ENCODE data around the gene TAF3. TPM values are rescaled to one million over a fixed set of nuclear protein-coding genes. Genes with fewer than 3 reads are reported as not detected.

The TAF3 gene
- polyA plus RNA-seq, 1 donor (not counting 4 experiments of a cell fraction or from before 2014, with no cell fraction given): 2.0 TPM

DNA sequence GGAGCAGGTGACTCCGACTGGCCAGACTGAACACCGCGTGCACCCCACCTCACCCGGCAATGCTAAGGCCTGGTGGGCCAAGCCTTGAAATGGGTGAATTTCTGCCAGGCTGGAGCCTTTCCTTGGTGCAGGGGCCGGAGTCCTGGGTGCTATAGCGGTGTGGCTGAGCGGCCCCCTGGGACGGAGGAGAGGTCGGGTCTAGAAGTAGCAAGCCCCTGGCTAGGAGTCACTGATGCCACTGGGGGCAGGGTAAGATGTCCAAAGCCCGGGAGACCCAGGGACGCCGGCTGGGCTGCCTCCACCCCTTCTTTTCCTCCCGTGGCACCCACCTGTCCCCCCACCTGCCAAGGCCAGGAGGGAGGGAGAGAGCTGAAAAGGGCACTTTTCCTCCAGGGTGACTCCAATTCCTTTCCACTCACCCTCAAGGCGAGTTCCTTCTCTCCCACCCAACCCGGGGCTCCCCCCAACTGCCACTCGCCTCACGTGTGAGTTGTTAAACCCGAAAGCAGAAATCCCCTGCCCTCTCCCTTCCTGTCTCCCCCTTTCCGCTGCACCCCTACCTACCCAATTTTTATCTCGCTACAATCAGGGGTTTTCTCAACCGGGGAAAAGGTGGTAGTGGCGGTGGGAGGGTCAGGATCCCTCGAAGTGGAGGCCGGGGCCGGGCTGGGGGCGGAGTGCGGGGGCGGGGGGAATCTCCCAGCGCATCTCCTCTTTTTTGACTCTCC lies 230.1 kb downstream of the TAF3 start:
- Histone ChIP-seq H3K9me3 (ENCODE audit: control insufficient read depth, low read depth, low read length) (no peaks in the 10 kb centered on the region), H3K4me2 (ENCODE audit: control insufficient read depth, extremely low read depth, insufficient read depth, low read depth, low read length) (no peak overlapping the region), H2AFZ (ENCODE audit: control insufficient read depth, low read length) (no peak overlapping the region), H3K9me1 (ENCODE audit: control insufficient read depth, extremely low read depth, insufficient read depth, low read length) (no peaks in the 10 kb centered on the region), H3K79me2 (ENCODE audit: control insufficient read depth, insufficient read depth, low read length) (no peaks in the 10 kb centered on the region), H4K20me1 (ENCODE audit: control insufficient read depth, extremely low read depth, insufficient read depth, low read length) (no peaks in the 10 kb centered on the region), H3K4me1 (ENCODE audit: control insufficient read depth, extremely low read depth, insufficient read depth, low read length) (no peaks in the 10 kb centered on the region), H3K4me3 (ENCODE audit: control insufficient read depth in 2 of 3, extremely low read depth in 1 of 3, insufficient read depth in 2 of 3, low read depth in 1 of 3, low read length in 3 of 3) (no peak overlapping the region), H3K27ac (ENCODE audit: control insufficient read depth, insufficient read depth, low read length) (no peak overlapping the region), H3K36me3 (ENCODE audit: control insufficient read depth in 2 of 2, extremely low read depth in 1 of 2, insufficient read depth in 2 of 2, low read length in 2 of 2) (no peaks in the 10 kb centered on the region), H3K9ac (ENCODE audit: control insufficient read depth, extremely low read depth, insufficient read depth, low read length) (no peak overlapping the region), H3K27me3 (ENCODE audit: control insufficient read depth, extremely low read depth, insufficient read depth, low read length) (peaks cover 31% of the 10 kb centered on the region)
- TF ChIP-seq EZH2 (IDR thresholded peaks at IDR 0.05; ENCODE audit: low read length): no peak
- TF ChIP-seq, protein P1, sequence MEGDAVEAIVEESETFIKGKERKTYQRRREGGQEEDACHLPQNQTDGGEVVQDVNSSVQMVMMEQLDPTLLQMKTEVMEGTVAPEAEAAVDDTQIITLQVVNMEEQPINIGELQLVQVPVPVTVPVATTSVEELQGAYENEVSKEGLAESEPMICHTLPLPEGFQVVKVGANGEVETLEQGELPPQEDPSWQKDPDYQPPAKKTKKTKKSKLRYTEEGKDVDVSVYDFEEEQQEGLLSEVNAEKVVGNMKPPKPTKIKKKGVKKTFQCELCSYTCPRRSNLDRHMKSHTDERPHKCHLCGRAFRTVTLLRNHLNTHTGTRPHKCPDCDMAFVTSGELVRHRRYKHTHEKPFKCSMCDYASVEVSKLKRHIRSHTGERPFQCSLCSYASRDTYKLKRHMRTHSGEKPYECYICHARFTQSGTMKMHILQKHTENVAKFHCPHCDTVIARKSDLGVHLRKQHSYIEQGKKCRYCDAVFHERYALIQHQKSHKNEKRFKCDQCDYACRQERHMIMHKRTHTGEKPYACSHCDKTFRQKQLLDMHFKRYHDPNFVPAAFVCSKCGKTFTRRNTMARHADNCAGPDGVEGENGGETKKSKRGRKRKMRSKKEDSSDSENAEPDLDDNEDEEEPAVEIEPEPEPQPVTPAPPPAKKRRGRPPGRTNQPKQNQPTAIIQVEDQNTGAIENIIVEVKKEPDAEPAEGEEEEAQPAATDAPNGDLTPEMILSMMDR (optimal IDR thresholded peaks at IDR 0.05 in 1 of 3, IDR thresholded peaks at IDR 0.05 in 1 of 3, conservative IDR thresholded peaks at IDR 0.05 in 1 of 3; ENCODE audit: extremely low read depth in 1 of 3, insufficient read depth in 2 of 3, low read length in 3 of 3): no peak
- FAIRE-seq (no peak), DNase-seq (ENCODE audit: low read depth, low spot score) (no peak)
- dilution Hi-C loops (cut with MboI; ENCODE audit: extremely low pct_ligation_motif_present, low sequenced_read_pairs): no loop called here

DNA sequence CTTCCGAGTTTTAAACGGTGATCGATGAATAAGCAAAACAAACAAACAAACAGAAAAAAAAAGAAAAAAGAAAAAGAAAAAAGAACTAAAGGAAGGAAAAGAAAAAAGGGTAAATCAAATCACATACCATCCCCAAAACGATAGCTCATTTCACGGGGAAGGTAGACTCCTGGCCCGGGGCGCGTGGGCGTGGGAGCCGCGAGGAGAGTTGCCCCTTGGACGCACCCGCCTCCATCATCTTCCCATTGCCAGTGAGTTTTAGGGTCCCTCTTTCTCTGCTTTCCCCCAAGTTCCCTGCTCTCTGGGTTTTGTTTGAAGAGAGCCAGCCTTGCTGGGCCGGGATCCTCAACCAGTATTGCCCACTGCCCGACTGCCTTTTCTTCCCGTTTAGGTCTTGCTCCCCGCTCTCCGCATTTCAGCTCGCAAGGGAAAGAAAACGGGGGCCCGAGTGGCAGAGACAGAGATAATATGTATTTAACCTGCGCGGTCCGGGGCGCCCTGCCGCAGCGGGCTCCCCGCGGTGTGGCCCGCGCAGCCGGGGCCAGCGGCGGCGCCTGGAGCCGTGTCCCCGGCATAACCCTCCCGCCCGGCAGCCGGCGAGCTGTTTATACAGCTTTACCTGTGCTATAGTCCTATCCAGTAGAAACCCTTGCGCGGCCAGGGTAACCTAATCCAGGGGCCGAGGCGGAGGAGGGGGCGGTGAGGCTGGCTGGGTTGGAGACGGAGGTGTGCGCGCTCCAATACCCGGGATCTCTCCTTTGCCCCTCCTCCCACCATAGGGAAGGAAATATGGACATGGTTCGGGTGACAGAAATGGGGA lies 230.9 kb downstream of the TAF3 start:
- Histone ChIP-seq H4K20me1 (ENCODE audit: control insufficient read depth, extremely low read depth, insufficient read depth, low read length) (no peaks in the 10 kb centered on the region), H3K79me2 (ENCODE audit: control insufficient read depth, insufficient read depth, low read length) (no peaks in the 10 kb centered on the region), H3K4me2 (ENCODE audit: control insufficient read depth, extremely low read depth, insufficient read depth, low read depth, low read length) (peak overlapping the region; percentile 87), H3K9ac (ENCODE audit: control insufficient read depth, extremely low read depth, insufficient read depth, low read length) (peak overlapping the region; percentile 56), H3K36me3 (ENCODE audit: control insufficient read depth in 2 of 2, extremely low read depth in 1 of 2, insufficient read depth in 2 of 2, low read length in 2 of 2) (no peaks in the 10 kb centered on the region), H3K9me3 (ENCODE audit: control insufficient read depth, low read depth, low read length) (no peaks in the 10 kb centered on the region), H3K4me1 (ENCODE audit: control insufficient read depth, extremely low read depth, insufficient read depth, low read length) (no peaks in the 10 kb centered on the region), H3K27ac (ENCODE audit: control insufficient read depth, insufficient read depth, low read length) (no peak overlapping the region), H3K9me1 (ENCODE audit: control insufficient read depth, extremely low read depth, insufficient read depth, low read length) (no peaks in the 10 kb centered on the region), H3K27me3 (ENCODE audit: control insufficient read depth, extremely low read depth, insufficient read depth, low read length) (peaks cover 24% of the 10 kb centered on the region), H2AFZ (ENCODE audit: control insufficient read depth, low read length) (peak overlapping the region; percentile 91), H3K4me3 (ENCODE audit: control insufficient read depth in 2 of 3, extremely low read depth in 1 of 3, insufficient read depth in 2 of 3, low read depth in 1 of 3, low read length in 3 of 3) (peak overlapping the region; percentile 47 to 75 (median 72))
- no peak for DNase-seq (ENCODE audit: low read depth, low spot score)
- TF ChIP-seq, protein P1 (optimal IDR thresholded peaks at IDR 0.05 in 1 of 3, IDR thresholded peaks at IDR 0.05 in 1 of 3, conservative IDR thresholded peaks at IDR 0.05 in 1 of 3; ENCODE audit: extremely low read depth in 1 of 3, insufficient read depth in 2 of 3, low read length in 3 of 3): no peak
- TF ChIP-seq EZH2 (IDR thresholded peaks at IDR 0.05; ENCODE audit: low read length): no peak
- dilution Hi-C loops (cut with MboI; ENCODE audit: extremely low pct_ligation_motif_present, low sequenced_read_pairs): no loop called here
- no peak for FAIRE-seq

Measured in keratinocyte (primary cell).